Measurements from ENCODE around the gene GP1BB.

DNA sequence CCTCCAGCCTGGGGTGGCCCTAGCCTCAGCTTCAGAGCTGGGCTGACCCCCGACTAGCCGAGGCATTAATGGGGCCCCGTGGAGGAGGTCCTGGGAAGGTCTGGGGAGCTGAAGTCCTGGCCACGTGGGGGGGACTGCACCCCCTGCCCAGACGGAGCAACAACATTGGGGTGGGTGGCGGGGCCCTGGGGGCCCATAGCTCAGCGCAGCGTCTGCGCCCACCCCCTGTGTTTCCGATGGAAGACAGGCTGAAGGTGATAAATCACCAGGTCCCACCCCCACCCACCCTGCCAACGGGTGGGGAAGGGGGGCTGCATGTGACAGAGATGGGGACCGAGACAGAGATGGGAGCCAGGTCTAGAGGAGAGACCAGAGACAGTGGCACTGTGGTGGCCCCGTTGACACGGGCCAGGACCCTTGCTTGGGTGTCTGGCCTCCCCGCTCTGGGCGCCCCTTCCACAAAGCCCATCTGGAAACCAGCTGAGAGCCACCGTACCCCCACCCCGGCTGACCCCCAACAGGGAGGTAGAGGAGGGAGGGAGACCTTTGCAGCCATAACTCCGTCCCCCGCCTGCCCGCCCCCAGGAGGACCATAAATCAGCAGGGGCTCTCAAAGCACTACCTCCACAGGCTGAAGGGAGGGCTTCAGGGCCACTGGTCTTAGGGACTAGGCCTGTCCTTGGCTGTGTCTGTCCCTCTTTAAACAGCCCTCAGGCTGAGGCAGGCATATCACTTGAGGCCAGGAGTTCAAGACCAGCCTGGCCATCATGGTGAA, 8.2 kb downstream of the GP1BB start:
- TF ChIP-seq, protein P1, sequence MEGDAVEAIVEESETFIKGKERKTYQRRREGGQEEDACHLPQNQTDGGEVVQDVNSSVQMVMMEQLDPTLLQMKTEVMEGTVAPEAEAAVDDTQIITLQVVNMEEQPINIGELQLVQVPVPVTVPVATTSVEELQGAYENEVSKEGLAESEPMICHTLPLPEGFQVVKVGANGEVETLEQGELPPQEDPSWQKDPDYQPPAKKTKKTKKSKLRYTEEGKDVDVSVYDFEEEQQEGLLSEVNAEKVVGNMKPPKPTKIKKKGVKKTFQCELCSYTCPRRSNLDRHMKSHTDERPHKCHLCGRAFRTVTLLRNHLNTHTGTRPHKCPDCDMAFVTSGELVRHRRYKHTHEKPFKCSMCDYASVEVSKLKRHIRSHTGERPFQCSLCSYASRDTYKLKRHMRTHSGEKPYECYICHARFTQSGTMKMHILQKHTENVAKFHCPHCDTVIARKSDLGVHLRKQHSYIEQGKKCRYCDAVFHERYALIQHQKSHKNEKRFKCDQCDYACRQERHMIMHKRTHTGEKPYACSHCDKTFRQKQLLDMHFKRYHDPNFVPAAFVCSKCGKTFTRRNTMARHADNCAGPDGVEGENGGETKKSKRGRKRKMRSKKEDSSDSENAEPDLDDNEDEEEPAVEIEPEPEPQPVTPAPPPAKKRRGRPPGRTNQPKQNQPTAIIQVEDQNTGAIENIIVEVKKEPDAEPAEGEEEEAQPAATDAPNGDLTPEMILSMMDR (IDR thresholded peaks at IDR 0.05) = no peak
- no peak for TF ChIP-seq POLR2A (IDR thresholded peaks at IDR 0.05)
